Natural killer cell (primary cell): ENCODE measurements around the gene GLI1. TPM values are rescaled to one million over a fixed set of nuclear protein-coding genes. Genes with fewer than 3 reads are reported as not detected.
A peak's percentile ranks its signal among the peaks of the same experiment; 100 is the strongest.
"Not testable (repeated sequence)": the region's sequence is repeated elsewhere in the genome, so short reads cannot be mapped to it uniquely, and the experiment has no call there.

Experiments
- ATAC-seq, 3 donors: fragments of 150-1000 bp in 2 of 3; fragments of 200-7000 bp in 1 of 3; cut with Tn5 transposase; 1 replicate in 1 of 3; 2 replicates in 2 of 3; pipeline ENCODE4 v1.10.0; 2021; ENCODE audit warnings: mild to moderate bottlenecking in 2 of 3, moderate library complexity in 2 of 3
- DNase-seq, 2 donors: peaks; one replicate each; pipeline versions ENCODE4 v3.0.0 to v3.0.0-alpha.2; 2013 to 2021; ENCODE audit warnings: mixed read lengths in 1 of 2
- H3K27ac ChIP-seq: one replicate; pipeline ENCODE4 v1.5.1; 2013; ENCODE audit warnings: mild to moderate bottlenecking, low read length
- H3K27me3 ChIP-seq: one replicate; pipeline ENCODE4 v1.6.1; 2013; ENCODE audit warnings: low read length; ENCODE audit not compliant: control insufficient read depth, insufficient read depth
- H3K36me3 ChIP-seq: one replicate; pipeline ENCODE4 v1.6.1; 2013; ENCODE audit warnings: low read length; ENCODE audit not compliant: control insufficient read depth, insufficient read depth
- H3K4me1 ChIP-seq: one replicate; pipeline ENCODE4 v1.6.1; 2013; ENCODE audit warnings: low read length; ENCODE audit not compliant: control insufficient read depth, insufficient read depth
- H3K4me3 ChIP-seq: one replicate; pipeline ENCODE4 v1.5.1; 2013; ENCODE audit warnings: low read length
- H3K9me3 ChIP-seq: one replicate; pipeline ENCODE4 v1.6.1; 2013; ENCODE audit warnings: low read length; ENCODE audit not compliant: control insufficient read depth, insufficient read depth
- H3K27ac Mint-ChIP-seq, 2 donors: one replicate each; pipeline ENCODE4 v1.8.0; 2022; ENCODE audit warnings: mild to moderate bottlenecking in 2 of 2, mixed read lengths in 2 of 2, moderate library complexity in 1 of 2
- H3K27me3 Mint-ChIP-seq, 2 donors: one replicate each; pipeline ENCODE4 v1.8.0; 2022; ENCODE audit warnings: low read depth in 2 of 2, mixed read lengths in 2 of 2
- H3K36me3 Mint-ChIP-seq: one replicate; pipeline ENCODE4 v1.8.0; 2022; ENCODE audit warnings: mixed read lengths
- H3K4me1 Mint-ChIP-seq, 2 donors: one replicate each; pipeline ENCODE4 v1.8.0; 2022; ENCODE audit warnings: mixed read lengths in 2 of 2
- H3K4me3 Mint-ChIP-seq: one replicate; pipeline ENCODE4 v1.8.0; 2022; ENCODE audit warnings: mild to moderate bottlenecking, moderate library complexity, mixed read lengths
- H3K9me3 Mint-ChIP-seq, 2 donors: one replicate each; pipeline ENCODE4 v1.8.0; 2022; ENCODE audit warnings: mixed read lengths in 2 of 2
- WGBS: methylation state at CpG from one replicate; pipeline ENCODE4 v1.1.7; 2013; ENCODE audit warnings: missing lambda C conversion rate; ENCODE audit not compliant: insufficient coverage; 5-methylcytosine and 5-hydroxymethylcytosine counted together
- intact Hi-C: fragments of 100-400 bp; cut with micrococcal nuclease; formaldehyde crosslinking; loops from one replicate; pipeline ENCODE4 v1.14.2; 2022
- total RNA-seq, 4 donors: library from RNA; stranded (reverse); fragments of 120-200 nt in 1 of 4; gene quantifications; one replicate each; pipeline versions ENCODE4 v1.2.3 to v1.2.4, GENCODE V29; 2013 to 2022
- TF ChIP-seq, protein P1 (sequence below): fragments of 200-600 bp; IDR thresholded peaks from one replicate; pipeline ENCODE4 v1.8.0; 2022; ENCODE audit warnings: antibody characterized with exemption

GLI1 gene
- total RNA-seq, 3 donors from 2014 or later (not counting 1 experiment from before 2014, with no cell fraction given) = 0.50 to 1.4 (median 0.99) TPM

DNA sequence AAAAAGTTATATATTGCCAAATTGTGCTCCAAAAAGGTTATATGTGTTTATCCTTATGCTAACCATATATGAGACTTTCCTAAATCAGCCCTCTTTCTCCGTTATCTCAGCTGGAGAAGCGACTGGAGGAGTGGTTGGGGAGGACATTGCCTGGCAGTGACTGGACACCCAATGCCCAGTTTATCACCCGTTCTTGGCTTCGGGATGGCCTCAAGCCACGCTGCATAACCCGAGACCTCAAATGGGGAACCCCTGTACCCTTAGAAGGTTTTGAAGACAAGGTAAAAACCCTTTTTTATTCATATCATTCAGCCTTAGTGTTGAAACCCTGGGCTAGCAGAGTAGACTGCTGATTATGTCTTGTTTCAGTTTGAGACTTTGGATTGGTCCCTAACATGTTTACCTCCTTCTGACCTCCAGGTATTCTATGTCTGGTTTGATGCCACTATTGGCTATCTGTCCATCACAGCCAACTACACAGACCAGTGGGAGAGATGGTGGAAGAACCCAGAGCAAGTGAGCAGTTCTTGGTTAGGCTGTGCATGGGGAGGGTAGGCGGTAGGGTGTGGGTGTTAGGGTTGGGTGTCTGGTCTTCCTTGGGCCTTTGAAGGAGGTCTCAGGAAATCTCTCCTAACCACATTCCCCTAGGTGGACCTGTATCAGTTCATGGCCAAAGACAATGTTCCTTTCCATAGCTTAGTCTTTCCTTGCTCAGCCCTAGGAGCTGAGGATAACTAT is 52.2 kb downstream of the GLI1 start:
- 98% methylated on average over 6 of the region's 7 CpGs for WGBS
- Histone ChIP-seq H3K9me3 (no peaks in the 10 kb centered on the region), H3K27ac (no peak overlapping the region), H3K36me3 (peaks cover 63% of the 10 kb centered on the region), H3K4me1 (no peaks in the 10 kb centered on the region), H3K27me3 (no peaks in the 10 kb centered on the region), H3K4me3 (no peak overlapping the region)
- H3K36me3 Mint-ChIP-seq = peaks cover 21% of the 10 kb centered on the region
- H3K27ac Mint-ChIP-seq = peak overlapping the region; percentile 26 to 60
- H3K4me1 Mint-ChIP-seq = peaks cover under 1 to 5% of the 10 kb centered on the region in 2 donors
- TF ChIP-seq, protein P1, sequence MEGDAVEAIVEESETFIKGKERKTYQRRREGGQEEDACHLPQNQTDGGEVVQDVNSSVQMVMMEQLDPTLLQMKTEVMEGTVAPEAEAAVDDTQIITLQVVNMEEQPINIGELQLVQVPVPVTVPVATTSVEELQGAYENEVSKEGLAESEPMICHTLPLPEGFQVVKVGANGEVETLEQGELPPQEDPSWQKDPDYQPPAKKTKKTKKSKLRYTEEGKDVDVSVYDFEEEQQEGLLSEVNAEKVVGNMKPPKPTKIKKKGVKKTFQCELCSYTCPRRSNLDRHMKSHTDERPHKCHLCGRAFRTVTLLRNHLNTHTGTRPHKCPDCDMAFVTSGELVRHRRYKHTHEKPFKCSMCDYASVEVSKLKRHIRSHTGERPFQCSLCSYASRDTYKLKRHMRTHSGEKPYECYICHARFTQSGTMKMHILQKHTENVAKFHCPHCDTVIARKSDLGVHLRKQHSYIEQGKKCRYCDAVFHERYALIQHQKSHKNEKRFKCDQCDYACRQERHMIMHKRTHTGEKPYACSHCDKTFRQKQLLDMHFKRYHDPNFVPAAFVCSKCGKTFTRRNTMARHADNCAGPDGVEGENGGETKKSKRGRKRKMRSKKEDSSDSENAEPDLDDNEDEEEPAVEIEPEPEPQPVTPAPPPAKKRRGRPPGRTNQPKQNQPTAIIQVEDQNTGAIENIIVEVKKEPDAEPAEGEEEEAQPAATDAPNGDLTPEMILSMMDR = no peak
- H3K9me3 Mint-ChIP-seq = no peaks in the 10 kb centered on the region
- H3K27me3 Mint-ChIP-seq = no peaks in the 10 kb centered on the region
- intact Hi-C loops = no loop called here
- ATAC-seq = peak in 1 of 3 donors; percentile 10
- DNase-seq = no peak
- no peak overlapping the region for H3K4me3 Mint-ChIP-seq

DNA sequence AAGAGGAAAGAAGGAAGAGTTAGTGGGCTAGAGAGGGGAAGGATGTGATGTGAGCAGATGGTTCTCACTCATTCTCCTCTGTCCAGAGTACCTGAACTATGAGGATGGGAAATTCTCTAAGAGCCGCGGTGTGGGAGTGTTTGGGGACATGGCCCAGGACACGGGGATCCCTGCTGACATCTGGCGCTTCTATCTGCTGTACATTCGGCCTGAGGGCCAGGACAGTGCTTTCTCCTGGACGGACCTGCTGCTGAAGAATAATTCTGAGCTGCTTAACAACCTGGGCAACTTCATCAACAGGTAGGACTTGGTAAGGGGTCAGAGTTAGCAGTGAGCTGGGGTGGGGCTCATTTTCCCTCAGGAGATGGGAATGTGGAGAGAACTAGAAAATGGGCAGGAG is 53.1 kb downstream of the GLI1 start:
- Histone ChIP-seq H3K4me3 (no peak overlapping the region), H3K27me3 (no peaks in the 10 kb centered on the region), H3K36me3 (peaks cover 72% of the 10 kb centered on the region), H3K9me3 (no peaks in the 10 kb centered on the region), H3K4me1 (no peaks in the 10 kb centered on the region), H3K27ac (no peak overlapping the region)
- intact Hi-C loops = no loop called here
- 97% methylated on average over 6 of the region's 6 CpGs for WGBS
- Mint-ChIP-seq H3K4me3 (no peak overlapping the region), H3K27ac (peak overlapping the region; percentile 26 to 60), H3K27me3 (no peaks in the 10 kb centered on the region), H3K36me3 (peaks cover 26% of the 10 kb centered on the region), H3K4me1 (peaks cover 5 to 10% of the 10 kb centered on the region in 2 donors), H3K9me3 (no peaks in the 10 kb centered on the region)
- no peak for DNase-seq
- ATAC-seq = peak in 1 of 3 donors; percentile 7
- TF ChIP-seq, protein P1 = no peak

DNA sequence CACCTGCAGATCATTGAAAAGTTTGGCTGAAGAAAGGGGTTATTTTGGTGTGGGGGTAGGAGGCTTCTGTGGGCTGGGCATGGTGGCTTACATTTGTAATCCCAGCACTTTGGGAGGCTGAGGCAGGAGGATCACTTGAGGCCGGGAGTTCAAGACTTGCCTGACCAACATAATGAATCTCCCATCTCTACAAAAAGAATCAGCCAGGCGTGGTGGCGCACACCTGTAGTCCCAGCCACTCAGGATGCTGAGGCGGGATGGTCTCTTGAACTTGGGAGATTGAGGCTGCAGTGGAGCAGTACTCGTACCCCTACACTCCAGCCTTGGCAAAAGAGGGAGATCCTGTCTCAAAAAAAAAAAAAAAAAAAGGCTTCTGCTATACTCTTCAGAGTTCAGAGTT is 53.7 kb downstream of the GLI1 start:
- Mint-ChIP-seq H3K9me3 (no peaks in the 10 kb centered on the region), H3K4me3 (no peak overlapping the region), H3K36me3 (peaks cover 26% of the 10 kb centered on the region), H3K27ac (peak overlapping the region; percentile 26 to 60), H3K27me3 (no peaks in the 10 kb centered on the region), H3K4me1 (peaks cover 7 to 14% of the 10 kb centered on the region in 2 donors)
- Histone ChIP-seq H3K4me1 (peaks cover 4% of the 10 kb centered on the region), H3K9me3 (no peaks in the 10 kb centered on the region), H3K4me3 (no peak overlapping the region), H3K27ac (no peak overlapping the region), H3K27me3 (no peaks in the 10 kb centered on the region), H3K36me3 (peaks cover 77% of the 10 kb centered on the region)
- DNase-seq (no peak), ATAC-seq (no peak)
- WGBS = 94% methylated on average over 5 of the region's 5 CpGs
- intact Hi-C loops = no loop called here
- TF ChIP-seq, protein P1 = no peak

DNA sequence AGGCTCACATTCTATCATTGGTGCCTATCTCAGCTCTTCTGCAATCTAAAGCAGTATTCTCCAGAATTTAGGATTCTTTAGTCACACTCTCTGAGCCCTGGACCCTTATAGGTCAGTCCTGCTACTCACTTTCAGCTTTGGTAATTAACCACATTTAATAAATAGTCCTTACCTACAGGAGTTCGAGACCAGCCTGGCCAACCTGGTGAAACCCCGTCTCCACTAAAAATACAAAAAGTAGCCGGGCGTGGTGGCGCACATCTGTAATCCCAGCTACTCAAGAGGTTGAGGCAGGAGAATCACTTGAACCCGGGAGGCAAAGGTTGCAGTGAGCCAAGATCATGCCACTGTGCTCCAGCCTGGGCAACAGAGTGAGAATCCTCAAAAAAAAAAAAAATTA is 54.1 kb downstream of the GLI1 start:
- H3K4me3 Mint-ChIP-seq, H3K9me3 Mint-ChIP-seq, H3K27me3 ChIP-seq, ATAC-seq, H3K27me3 Mint-ChIP-seq, H3K27ac ChIP-seq, H3K4me3 ChIP-seq, H3K9me3 ChIP-seq, DNase-seq, intact Hi-C loops, H3K4me1 ChIP-seq: not testable (repeated sequence)
- Mint-ChIP-seq H3K27ac (peak overlapping the region in 1 of 2 donors; percentile 60), H3K36me3 (peaks cover 26% of the 10 kb centered on the region), H3K4me1 (peaks cover 12 to 18% of the 10 kb centered on the region in 2 donors)
- H3K36me3 ChIP-seq = peaks cover 76% of the 10 kb centered on the region
- 85% methylated on average over 6 of the region's 6 CpGs for WGBS

DNA sequence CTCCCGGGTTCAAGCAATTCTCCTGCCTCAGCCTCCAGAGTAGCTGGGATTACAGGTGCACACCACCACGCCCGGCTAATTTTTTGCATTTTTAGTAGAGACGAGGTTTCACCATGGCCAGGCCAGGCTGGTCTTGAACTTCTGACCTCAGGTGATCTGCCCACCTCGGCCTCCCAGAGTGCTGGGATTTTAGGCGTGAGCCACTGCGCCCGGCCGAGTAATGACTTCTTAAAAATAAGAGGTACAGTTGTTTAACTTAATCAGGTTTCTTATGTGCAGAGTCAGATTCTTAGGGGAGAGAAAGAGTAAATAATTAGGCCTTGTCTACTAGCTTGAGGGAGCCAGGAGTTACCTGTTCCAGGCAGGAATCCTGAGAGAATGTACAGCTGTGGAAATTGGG is 54.7 kb downstream of the GLI1 start:
- ATAC-seq, H3K9me3 Mint-ChIP-seq, H3K27ac ChIP-seq, H3K9me3 ChIP-seq, DNase-seq, H3K4me3 ChIP-seq, intact Hi-C loops, H3K27me3 Mint-ChIP-seq, H3K4me3 Mint-ChIP-seq, H3K27me3 ChIP-seq: not testable (repeated sequence)
- peaks cover 17 to 24% of the 10 kb centered on the region in 2 donors for H3K4me1 Mint-ChIP-seq
- WGBS = 95% methylated on average over 9 of the region's 9 CpGs
- peaks cover 26% of the 10 kb centered on the region for H3K36me3 Mint-ChIP-seq
- H3K36me3 ChIP-seq = peaks cover 72% of the 10 kb centered on the region
- peak overlapping the region; percentile 46 to 99 for H3K27ac Mint-ChIP-seq
- peaks cover 13% of the 10 kb centered on the region for H3K4me1 ChIP-seq
